DND-41 (cell line): ENCODE results near the gene EFHC2.

Experiments used
- ATAC-seq: fragments of 200-7000 bp; cut with Tn5 transposase; 3 replicates; pipeline ENCODE4 v1.9.1; 2021; ENCODE audit warnings: low read depth; ENCODE audit not compliant: insufficient read depth
- DNase-seq: peaks from one replicate; pipeline ENCODE4 v3.0.0-alpha.2; 2020
- H2AFZ ChIP-seq: 2 replicates; pipeline ENCODE4 v1.6.0; 2012; ENCODE audit warnings: low read depth, low read length
- H3K27ac ChIP-seq: 2 replicates; pipeline ENCODE4 v1.5.1; 2012; ENCODE audit warnings: low read length, inconsistent platforms
- H3K27me3 ChIP-seq: fragments of 200-600 bp; sonication (generic); 2 replicates; pipeline ENCODE4 v1.6.0; 2012; ENCODE audit warnings: low read length, mild to moderate bottlenecking, inconsistent platforms; ENCODE audit not compliant: insufficient read depth, poor library complexity
- H3K36me3 ChIP-seq: 2 replicates; pipeline ENCODE4 v1.5.1; 2012; ENCODE audit warnings: low read length, inconsistent platforms; ENCODE audit not compliant: insufficient read depth
- H3K4me1 ChIP-seq: 2 replicates; pipeline ENCODE4 v1.5.1; 2012; ENCODE audit warnings: mild to moderate bottlenecking, low read length; ENCODE audit not compliant: insufficient read depth
- H3K4me2 ChIP-seq: 2 replicates; pipeline ENCODE4 v1.6.0; 2012; ENCODE audit warnings: mild to moderate bottlenecking, moderate library complexity, low read length, inconsistent platforms; ENCODE audit not compliant: insufficient read depth
- H3K4me3 ChIP-seq, 2 experiments: fragments of 200-600 bp in 1 of 2; shearing (Covaris generic) in 1 of 2; 2 replicates each; pipeline ENCODE4 v1.5.1; 2012 to 2016; ENCODE audit warnings: inconsistent platforms in 2 of 2, low read length in 2 of 2, mild to moderate bottlenecking in 2 of 2, low read depth in 1 of 2, moderate library complexity in 1 of 2
- H3K79me2 ChIP-seq: 2 replicates; pipeline ENCODE4 v1.6.0; 2012; ENCODE audit warnings: low read length, inconsistent platforms; ENCODE audit not compliant: insufficient read depth
- H3K9ac ChIP-seq: 2 replicates; pipeline ENCODE4 v1.6.0; 2012; ENCODE audit warnings: low read depth, mild to moderate bottlenecking, inconsistent platforms, low read length, moderate library complexity
- H3K9me3 ChIP-seq: 2 replicates; pipeline ENCODE4 v1.5.1; 2012; ENCODE audit warnings: low read length, moderate library complexity, mild to moderate bottlenecking, inconsistent platforms; ENCODE audit not compliant: insufficient read depth, severe bottlenecking
- H4K20me1 ChIP-seq: 2 replicates; pipeline ENCODE4 v1.6.0; 2012; ENCODE audit warnings: low read length; ENCODE audit not compliant: insufficient read depth
- EZH2 ChIP-seq: IDR thresholded peaks from 3 replicates; pipeline ENCODE4 v1.6.1; 2012; ENCODE audit warnings: borderline replicate concordance, low read depth, mild to moderate bottlenecking, moderate library complexity, low read length, inconsistent platforms; ENCODE audit not compliant: severe bottlenecking
- TF ChIP-seq, protein P1 (sequence below): IDR thresholded peaks from 2 replicates; pipeline ENCODE4 v1.5.1; 2012; ENCODE audit warnings: borderline replicate concordance, low read length, moderate library complexity, mild to moderate bottlenecking; ENCODE audit not compliant: poor library complexity, severe bottlenecking; ENCODE audit errors: extremely low read depth

EFHC2 gene

DNA sequence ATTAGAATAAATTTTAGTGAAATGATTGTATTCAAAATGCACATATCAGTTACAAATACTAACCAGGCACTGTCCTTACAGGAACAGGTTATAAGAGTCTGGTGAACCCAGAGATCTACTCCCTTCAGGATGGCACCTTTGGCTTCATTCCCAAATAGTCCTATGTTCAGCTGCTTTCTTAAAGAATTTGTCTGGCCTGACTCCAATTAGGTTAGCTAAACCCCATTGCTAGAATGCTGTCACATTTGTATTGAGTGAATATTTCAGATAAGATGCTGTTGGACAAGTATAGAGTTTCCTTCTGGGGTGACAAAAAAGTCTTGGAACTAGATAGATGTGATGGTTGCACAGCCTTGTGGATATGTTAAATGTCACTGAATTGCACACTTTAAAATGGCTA is 69.4 kb downstream of the EFHC2 start:
- H4K20me1 ChIP-seq: no peaks in the 10 kb centered on the region
- no peak overlapping the region for H3K27ac ChIP-seq
- H2AFZ ChIP-seq: no peak overlapping the region
- DNase-seq: no peak
- TF ChIP-seq EZH2: no peak
- TF ChIP-seq, protein P1, sequence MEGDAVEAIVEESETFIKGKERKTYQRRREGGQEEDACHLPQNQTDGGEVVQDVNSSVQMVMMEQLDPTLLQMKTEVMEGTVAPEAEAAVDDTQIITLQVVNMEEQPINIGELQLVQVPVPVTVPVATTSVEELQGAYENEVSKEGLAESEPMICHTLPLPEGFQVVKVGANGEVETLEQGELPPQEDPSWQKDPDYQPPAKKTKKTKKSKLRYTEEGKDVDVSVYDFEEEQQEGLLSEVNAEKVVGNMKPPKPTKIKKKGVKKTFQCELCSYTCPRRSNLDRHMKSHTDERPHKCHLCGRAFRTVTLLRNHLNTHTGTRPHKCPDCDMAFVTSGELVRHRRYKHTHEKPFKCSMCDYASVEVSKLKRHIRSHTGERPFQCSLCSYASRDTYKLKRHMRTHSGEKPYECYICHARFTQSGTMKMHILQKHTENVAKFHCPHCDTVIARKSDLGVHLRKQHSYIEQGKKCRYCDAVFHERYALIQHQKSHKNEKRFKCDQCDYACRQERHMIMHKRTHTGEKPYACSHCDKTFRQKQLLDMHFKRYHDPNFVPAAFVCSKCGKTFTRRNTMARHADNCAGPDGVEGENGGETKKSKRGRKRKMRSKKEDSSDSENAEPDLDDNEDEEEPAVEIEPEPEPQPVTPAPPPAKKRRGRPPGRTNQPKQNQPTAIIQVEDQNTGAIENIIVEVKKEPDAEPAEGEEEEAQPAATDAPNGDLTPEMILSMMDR: no peak
- no peaks in the 10 kb centered on the region for H3K4me1 ChIP-seq
- no peaks in the 10 kb centered on the region for H3K79me2 ChIP-seq
- H3K36me3 ChIP-seq: no peaks in the 10 kb centered on the region
- no peaks in the 10 kb centered on the region for H3K27me3 ChIP-seq
- H3K9me3 ChIP-seq: no peaks in the 10 kb centered on the region
- no peak overlapping the region for H3K4me2 ChIP-seq
- no peak overlapping the region for H3K9ac ChIP-seq
- ATAC-seq: no peak
- no peak overlapping the region for H3K4me3 ChIP-seq

DNA sequence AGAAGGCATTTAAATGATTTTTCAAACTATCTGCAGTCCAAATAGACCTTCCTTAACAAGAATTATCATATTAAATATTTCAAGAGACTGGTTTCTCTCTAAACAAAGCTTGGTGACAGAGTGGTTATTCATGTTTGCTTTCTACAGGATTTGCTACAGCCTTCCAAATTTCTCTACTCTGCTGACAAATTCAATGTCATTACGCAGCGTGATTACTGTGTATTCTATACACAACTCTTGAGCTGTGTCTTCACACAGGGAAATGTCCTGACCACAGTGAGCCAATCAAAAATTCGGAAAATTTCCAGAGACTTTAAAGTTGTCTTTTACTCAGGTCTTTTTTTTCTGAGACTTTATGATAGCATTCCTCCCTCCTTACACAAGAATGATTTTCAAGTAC is 75.6 kb downstream of the EFHC2 start:
- no peak for ATAC-seq
- H3K4me2 ChIP-seq: no peak overlapping the region
- no peaks in the 10 kb centered on the region for H3K79me2 ChIP-seq
- H4K20me1 ChIP-seq: no peaks in the 10 kb centered on the region
- H2AFZ ChIP-seq: no peak overlapping the region
- no peak overlapping the region for H3K4me3 ChIP-seq
- no peak overlapping the region for H3K27ac ChIP-seq
- H3K36me3 ChIP-seq: no peaks in the 10 kb centered on the region
- no peaks in the 10 kb centered on the region for H3K27me3 ChIP-seq
- DNase-seq: no peak
- H3K9me3 ChIP-seq: no peaks in the 10 kb centered on the region
- H3K9ac ChIP-seq: no peak overlapping the region
- TF ChIP-seq, protein P1: no peak
- TF ChIP-seq EZH2: no peak
- no peaks in the 10 kb centered on the region for H3K4me1 ChIP-seq

DNA sequence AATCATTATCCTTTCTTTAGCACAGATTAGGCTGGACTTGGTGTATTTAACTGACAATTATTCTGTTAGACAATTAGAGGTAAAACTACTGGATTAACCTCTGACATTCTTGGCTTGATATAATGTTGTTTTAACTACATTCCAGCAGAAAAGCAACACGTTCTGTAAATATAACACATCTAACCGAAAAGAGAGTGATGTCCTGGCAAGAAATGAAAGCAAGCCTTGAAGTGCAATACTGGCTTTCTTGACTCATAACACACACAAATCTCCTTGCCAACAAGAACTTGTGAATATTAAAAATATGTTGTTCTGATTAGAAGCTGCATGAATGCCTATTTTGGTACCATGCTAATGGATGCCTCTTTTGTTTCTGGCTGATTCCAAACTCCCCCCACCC is 76.4 kb downstream of the EFHC2 start:
- ATAC-seq: no peak
- Histone ChIP-seq H3K27me3 (no peaks in the 10 kb centered on the region), H3K4me2 (no peak overlapping the region), H3K79me2 (no peaks in the 10 kb centered on the region), H3K9ac (no peak overlapping the region), H4K20me1 (no peaks in the 10 kb centered on the region), H3K9me3 (no peaks in the 10 kb centered on the region), H3K27ac (no peak overlapping the region), H3K36me3 (no peaks in the 10 kb centered on the region), H2AFZ (no peak overlapping the region), H3K4me1 (no peaks in the 10 kb centered on the region), H3K4me3 (no peak overlapping the region)
- DNase-seq: no peak
- no peak for TF ChIP-seq EZH2
- TF ChIP-seq, protein P1: no peak

DNA sequence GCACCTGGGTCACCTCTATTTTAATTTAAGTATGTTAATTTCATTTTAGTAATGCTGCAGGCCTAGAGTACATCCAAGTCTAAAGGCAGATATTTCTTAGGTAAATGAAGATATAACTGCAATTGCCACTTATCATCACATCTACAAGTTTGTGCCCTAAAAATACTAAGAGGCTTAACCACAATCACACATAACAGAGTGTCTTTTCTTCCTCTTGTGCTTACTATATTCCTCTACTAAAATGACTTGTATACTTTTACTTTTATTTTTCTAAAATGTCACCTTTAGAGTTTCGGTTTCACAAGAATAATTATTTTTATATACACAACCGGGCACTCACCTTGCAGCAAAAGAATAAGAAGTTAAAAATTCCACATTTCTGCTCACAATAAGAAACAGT is 77.9 kb downstream of the EFHC2 start:
- Histone ChIP-seq H3K4me2 (no peak overlapping the region), H3K79me2 (no peaks in the 10 kb centered on the region), H3K4me1 (no peaks in the 10 kb centered on the region), H4K20me1 (no peaks in the 10 kb centered on the region), H3K36me3 (no peaks in the 10 kb centered on the region), H3K27ac (no peak overlapping the region), H2AFZ (no peak overlapping the region), H3K4me3 (no peak overlapping the region), H3K9me3 (no peaks in the 10 kb centered on the region), H3K27me3 (no peaks in the 10 kb centered on the region), H3K9ac (no peak overlapping the region)
- no peak for ATAC-seq
- no peak for DNase-seq
- TF ChIP-seq, protein P1: no peak
- no peak for TF ChIP-seq EZH2
